ENCODE data around the gene UBC.

The UBC gene

GRCh38 chr12:124953689-124954405 lies 39.4 kb upstream of the UBC start (continued):
- TF ChIP-seq ZNF341 (tag by site-specific recombination; IDR thresholded peaks at IDR 0.05; ENCODE audit: low read depth) (no peak), ZNF776 (tag by site-specific recombination; IDR thresholded peaks at IDR 0.05; ENCODE audit: borderline replicate concordance) (no peak), ZNF692 (tag by site-specific recombination; IDR thresholded peaks at IDR 0.05) (no peak), HOXC10 (CRISPR knock-in tag; IDR thresholded peaks at IDR 0.05) (no peak), ZNF274 (IDR thresholded peaks at IDR 0.05; ENCODE audit: low read length) (no peak), ZNF274 (tag by site-specific recombination; IDR thresholded peaks at IDR 0.05; ENCODE audit: borderline replicate concordance) (no peak), SALL2 (tag by site-specific recombination; IDR thresholded peaks at IDR 0.05; ENCODE audit: borderline replicate concordance) (no peak), ZNF114 (tag by site-specific recombination; IDR thresholded peaks at IDR 0.05) (no peak)

GRCh38 chr12:124952801-124953200 lies 38.4 kb upstream of the UBC start:
- no peak for TF ChIP-seq KLF16 (tag by site-specific recombination; IDR thresholded peaks at IDR 0.05)
- CTCF ChIA-PET, result interaction anchor here (1.3 to 2.9 kb wide), 2 partner anchors 12 to 13 kb away, joined by 9 to 12 read pairs; no protein-coding TSS in a partner anchor
- H3K27ac ChIP-seq (ENCODE audit: extremely low read depth, low read depth, low read length), result no peak overlapping the region
- POLR2A ChIA-PET, result interaction anchor here (0.9 kb wide), 1 partner anchor 13 kb away, joined by 3 read pairs; no protein-coding TSS in a partner anchor
- no peaks in the 10 kb centered on the region for H3K9me3 ChIP-seq (ENCODE audit: control insufficient read depth, insufficient read depth, low read depth, low read length)
- H3K4me1 ChIP-seq (ENCODE audit: control insufficient read depth, insufficient read depth, low read length), result no peaks in the 10 kb centered on the region
- peaks cover 0 to 79% of the 10 kb centered on the region in 2 experiments; a peak in 2 of 3 replicates for H3K36me3 ChIP-seq (ENCODE audit: control insufficient read depth in 2 of 2, insufficient read depth in 1 of 2, low read length in 2 of 2)
- H3K4me3 ChIP-seq (ENCODE audit: low read depth, low read length), result no peak overlapping the region

GRCh38 chr12:124952295-124952694 lies 37.8 kb upstream of the UBC start:
- Histone ChIP-seq H3K27ac (ENCODE audit: extremely low read depth, low read depth, low read length) (no peak overlapping the region), H3K9me3 (ENCODE audit: control insufficient read depth, insufficient read depth, low read depth, low read length) (no peaks in the 10 kb centered on the region), H3K36me3 (ENCODE audit: control insufficient read depth in 2 of 2, insufficient read depth in 1 of 2, low read length in 2 of 2) (peaks cover 0 to 81% of the 10 kb centered on the region in 2 experiments; a peak in 2 of 3 replicates), H3K4me1 (ENCODE audit: control insufficient read depth, insufficient read depth, low read length) (no peaks in the 10 kb centered on the region), H3K4me3 (ENCODE audit: low read depth, low read length) (no peak overlapping the region)
- CTCF ChIA-PET, result interaction anchor here (2.9 kb wide), 1 partner anchor 12 kb away, joined by 12 read pairs; no protein-coding TSS in a partner anchor
- TF ChIP-seq ZNF214 (tag by site-specific recombination; IDR thresholded peaks at IDR 0.05; ENCODE audit: borderline replicate concordance) (no peak), ZNF239 (tag by site-specific recombination; IDR thresholded peaks at IDR 0.05) (no peak), ZNF639 (tag by site-specific recombination; IDR thresholded peaks at IDR 0.05) (no peak), GFI1B (tag by site-specific recombination; IDR thresholded peaks at IDR 0.05) (no peak)
- POLR2A ChIA-PET, result no interaction called here

- TF ChIP-seq ZNF585B (tag by site-specific recombination; IDR thresholded peaks at IDR 0.05), result no peak
- TF ChIP-seq ZNF529 (tag by site-specific recombination; IDR thresholded peaks at IDR 0.05; ENCODE audit: insufficient replicate concordance), result no peak
- TF ChIP-seq ZNF549 (tag by site-specific recombination; IDR thresholded peaks at IDR 0.05), result no peak
- no peak for TF ChIP-seq PRDM1 (tag by site-specific recombination; IDR thresholded peaks at IDR 0.05)
- TF ChIP-seq ZSCAN18 (tag by site-specific recombination; IDR thresholded peaks at IDR 0.05), result no peak
- TF ChIP-seq ZNF514 (tag by site-specific recombination; IDR thresholded peaks at IDR 0.05), result no peak
- no peak for TF ChIP-seq WT1 (tag by site-specific recombination; IDR thresholded peaks at IDR 0.05)
- no peak for TF ChIP-seq ZNF140 (tag by site-specific recombination; IDR thresholded peaks at IDR 0.05)
- TF ChIP-seq EGR2 (tag by site-specific recombination; IDR thresholded peaks at IDR 0.05; ENCODE audit: low read depth), result no peak
- TF ChIP-seq ZNF777 (tag by site-specific recombination; IDR thresholded peaks at IDR 0.05; ENCODE audit: borderline replicate concordance), result no peak
- ChIA-PET CTCF (interaction anchor here (0.9 to 2.9 kb wide), 2 partner anchors 9 to 10 kb away, joined by 4 to 12 read pairs; no protein-coding TSS in a partner anchor), POLR2A (no interaction called here)
- H3K27ac ChIP-seq (ENCODE audit: extremely low read depth, low read depth, low read length), result no peak overlapping the region
- H3K9me3 ChIP-seq (ENCODE audit: control insufficient read depth, insufficient read depth, low read depth, low read length), result no peaks in the 10 kb centered on the region
- H3K36me3 ChIP-seq (ENCODE audit: control insufficient read depth in 2 of 2, insufficient read depth in 1 of 2, low read length in 2 of 2), result peaks cover 0 to 68% of the 10 kb centered on the region in 2 experiments; a peak in 2 of 3 replicates
- no peaks in the 10 kb centered on the region for H3K4me1 ChIP-seq (ENCODE audit: control insufficient read depth, insufficient read depth, low read length)
- no peak overlapping the region for H3K4me3 ChIP-seq (ENCODE audit: low read depth, low read length)
Observed at GRCh38 chr12:124949779-124950728, 35.6 kb upstream of the UBC start.

Data from HEK293 (cell line).